GM19193 (cell line): ENCODE data around the gene CCDC57.
A peak's percentile ranks its signal among the peaks of the same experiment; 100 is the strongest.

Experiments
- POLR2A ChIP-seq: IDR thresholded peaks from 4 replicates; pipeline ENCODE4 v1.6.1; 2011; ENCODE audit not compliant: insufficient read depth, insufficient read length; ENCODE audit errors: extremely low read depth

The CCDC57 gene

DNA sequence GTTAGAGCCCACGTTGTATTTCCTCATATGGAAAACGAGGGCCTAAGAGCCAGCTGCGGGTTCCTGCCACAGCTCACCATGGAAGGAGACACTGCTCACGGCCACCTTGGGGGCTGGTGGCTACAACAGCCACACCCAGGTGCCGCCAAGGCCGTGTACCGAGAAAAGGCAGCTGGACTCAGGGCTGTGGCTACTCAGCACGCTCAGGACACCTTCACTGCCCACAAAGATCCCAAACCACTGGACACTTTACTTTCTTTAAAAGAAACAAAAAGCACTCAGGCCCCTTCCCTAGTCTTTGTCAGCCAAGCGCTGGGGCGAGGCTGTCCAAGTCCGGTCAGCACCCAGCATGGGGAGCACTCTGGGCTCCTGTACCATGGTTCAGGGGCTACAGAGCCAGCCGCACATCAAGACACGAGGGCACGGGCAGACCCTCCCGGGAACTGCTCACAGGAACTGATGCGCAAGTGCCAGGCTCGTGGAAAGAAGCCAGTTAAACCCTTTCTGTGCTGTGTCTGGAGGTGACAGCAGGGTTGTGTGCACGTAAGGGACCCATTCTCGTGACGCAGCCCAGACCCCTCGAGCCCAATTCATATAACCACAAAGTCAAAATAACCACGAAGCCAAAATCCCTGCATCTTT lies 34.7 kb upstream of the CCDC57 start:
- no peak for TF ChIP-seq POLR2A

DNA sequence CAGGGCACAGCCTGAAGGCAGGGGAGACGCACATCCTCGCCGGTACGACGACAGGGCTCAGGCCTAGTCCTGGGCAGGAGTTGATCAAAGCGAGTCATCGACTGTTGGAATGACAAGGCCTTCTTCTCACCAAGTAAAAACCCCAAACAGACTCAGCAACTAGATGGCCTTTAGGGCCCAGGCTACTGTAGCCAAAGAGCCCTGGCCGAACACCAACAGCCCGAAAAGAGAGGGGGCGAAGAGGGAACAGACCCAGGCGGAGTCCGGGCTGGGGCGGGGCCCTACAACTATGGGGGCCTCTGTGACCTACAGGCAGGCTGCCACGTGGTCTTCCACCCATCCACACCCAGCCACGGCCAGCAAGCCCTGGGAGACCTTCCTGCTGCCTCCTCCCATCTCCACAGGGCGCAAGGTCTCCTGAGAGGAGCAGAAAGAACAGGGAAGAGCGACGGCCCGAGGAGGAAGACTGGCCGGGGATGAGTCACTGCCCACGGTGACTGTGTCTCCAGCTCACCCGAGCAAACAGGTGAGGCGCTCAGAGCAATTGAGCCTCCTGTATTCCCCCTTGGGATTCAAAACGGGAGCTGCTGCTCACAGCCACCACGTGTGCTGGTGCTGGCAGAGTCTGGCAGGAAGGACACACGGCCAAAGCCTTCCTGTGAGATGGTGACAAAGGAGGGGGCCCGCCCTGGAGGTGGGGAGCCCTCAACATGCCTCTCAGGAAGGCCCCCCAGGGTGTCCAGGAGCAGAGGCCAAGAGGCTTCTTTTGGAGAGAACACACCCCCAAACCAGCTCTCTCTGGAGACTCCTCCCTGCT lies 33.9 kb upstream of the CCDC57 start:
- no peak for TF ChIP-seq POLR2A

- no peak for TF ChIP-seq POLR2A
Measured at GRCh38 chr17:82246040-82246364, 33.4 kb upstream of the CCDC57 start.

GRCh38 chr17:82245134-82246039 lies 32.7 kb upstream of the CCDC57 start:
- TF ChIP-seq POLR2A, result peak; percentile 17

DNA sequence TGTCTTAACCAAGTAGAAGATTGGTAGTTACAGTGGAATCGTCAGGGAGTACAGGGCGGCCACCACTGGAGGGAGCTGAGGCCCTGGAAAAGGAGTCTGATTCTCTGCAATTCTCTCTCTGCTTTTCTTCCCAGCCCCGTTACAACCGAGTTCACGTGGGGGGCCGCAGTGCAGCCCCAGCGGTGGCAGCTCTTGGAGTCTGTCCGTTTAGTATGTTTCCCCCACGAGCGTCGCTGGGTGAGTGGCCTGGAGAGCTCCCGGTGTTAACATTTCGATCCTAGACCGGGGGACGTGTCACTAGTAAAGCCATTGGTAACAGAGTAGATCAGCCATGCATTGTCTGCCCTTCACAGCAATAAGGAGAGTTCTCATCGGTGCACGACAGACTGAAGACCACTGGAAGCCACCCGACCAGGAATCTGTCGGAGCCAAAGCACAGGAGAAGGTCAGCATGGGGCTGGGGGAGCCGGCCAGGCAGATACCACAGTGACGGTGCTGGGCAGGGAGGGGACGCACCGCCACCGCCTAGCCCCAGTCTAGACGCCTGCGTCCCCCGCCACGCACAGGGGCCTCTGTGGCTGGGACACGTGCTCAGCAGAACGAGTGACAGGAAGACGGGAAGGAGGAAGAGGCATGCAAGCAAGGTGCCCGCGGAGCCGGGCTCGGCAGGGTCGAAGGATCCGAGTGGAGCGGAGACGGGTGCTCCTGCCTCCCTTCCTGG lies 31.9 kb upstream of the CCDC57 start:
- TF ChIP-seq POLR2A, result no peak

- TF ChIP-seq POLR2A, result no peak
Measured at GRCh38 chr17:82243648-82244412, 31.2 kb upstream of the CCDC57 start.

DNA sequence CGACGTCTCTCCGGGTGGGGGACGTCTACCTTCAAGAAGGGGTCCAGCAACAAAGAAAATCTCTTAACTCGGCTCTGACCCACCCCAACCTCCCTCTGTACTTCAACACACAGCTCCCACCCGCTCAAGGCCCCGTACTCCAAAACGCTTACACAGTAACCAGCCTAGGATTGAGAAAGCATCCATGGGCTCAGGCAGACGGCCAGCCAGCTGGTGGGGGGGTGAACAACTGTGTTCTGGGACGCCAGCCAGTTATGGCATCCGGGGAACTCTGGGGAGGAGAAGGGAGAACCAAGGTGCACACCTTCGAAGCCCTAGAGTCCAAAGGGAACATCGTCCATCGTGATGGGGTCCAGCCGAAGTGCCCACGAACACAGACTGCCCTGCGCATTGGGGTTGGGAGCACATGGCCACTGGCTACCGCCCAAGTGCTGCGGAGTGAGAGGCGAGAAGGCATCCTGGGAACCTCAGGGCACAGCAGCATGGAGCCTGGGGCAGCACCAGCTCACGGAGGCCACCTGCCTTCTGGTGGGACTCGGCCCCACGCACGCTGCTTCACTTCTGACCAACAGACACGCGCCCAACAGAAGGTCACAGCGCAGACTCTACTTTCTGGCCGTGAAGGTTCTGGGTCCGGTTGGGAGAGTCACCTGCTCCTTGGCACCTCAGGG lies 30.5 kb upstream of the CCDC57 start:
- peak; percentile 16 for TF ChIP-seq POLR2A

- TF ChIP-seq POLR2A, result no peak
Measured at GRCh38 chr17:82242698-82242976, 30.0 kb upstream of the CCDC57 start.

DNA sequence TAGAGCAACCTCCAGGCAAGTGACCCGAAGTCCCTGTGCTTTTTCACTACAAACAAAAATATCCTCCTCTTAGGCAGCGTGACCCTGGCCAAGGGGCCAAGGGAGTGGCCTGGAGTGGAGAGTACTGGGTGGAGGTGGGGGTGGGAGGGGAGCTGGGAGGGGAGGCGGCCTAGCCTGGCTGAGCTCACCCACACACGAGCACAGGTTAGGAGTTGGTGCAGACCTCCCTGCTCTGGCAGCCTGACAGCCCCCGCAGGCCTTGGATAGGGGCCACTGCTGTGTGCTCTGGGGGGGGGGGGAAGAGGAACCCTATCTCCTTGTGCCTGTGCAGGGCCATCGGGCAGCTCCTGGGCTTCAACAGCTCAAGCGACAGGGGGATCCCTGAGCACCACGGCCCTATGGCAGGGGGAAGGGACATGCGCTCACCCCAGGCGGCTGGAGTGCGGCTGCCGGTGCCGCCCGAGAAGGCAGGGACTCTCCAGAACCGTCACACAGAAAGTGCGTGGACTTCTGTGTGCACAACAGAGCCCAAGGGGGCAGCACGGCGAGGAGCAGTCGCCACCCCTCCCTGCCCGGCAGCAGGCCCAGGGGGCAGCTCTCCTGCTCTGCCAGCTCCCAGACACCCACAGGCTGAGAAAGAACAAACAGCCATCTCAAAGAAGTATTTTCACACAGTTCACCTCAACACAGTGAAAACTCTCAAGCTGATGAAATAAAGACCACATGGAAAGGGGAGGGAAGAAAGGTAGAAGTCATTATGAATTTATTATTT lies 29.5 kb upstream of the CCDC57 start:
- TF ChIP-seq POLR2A, result no peak

DNA sequence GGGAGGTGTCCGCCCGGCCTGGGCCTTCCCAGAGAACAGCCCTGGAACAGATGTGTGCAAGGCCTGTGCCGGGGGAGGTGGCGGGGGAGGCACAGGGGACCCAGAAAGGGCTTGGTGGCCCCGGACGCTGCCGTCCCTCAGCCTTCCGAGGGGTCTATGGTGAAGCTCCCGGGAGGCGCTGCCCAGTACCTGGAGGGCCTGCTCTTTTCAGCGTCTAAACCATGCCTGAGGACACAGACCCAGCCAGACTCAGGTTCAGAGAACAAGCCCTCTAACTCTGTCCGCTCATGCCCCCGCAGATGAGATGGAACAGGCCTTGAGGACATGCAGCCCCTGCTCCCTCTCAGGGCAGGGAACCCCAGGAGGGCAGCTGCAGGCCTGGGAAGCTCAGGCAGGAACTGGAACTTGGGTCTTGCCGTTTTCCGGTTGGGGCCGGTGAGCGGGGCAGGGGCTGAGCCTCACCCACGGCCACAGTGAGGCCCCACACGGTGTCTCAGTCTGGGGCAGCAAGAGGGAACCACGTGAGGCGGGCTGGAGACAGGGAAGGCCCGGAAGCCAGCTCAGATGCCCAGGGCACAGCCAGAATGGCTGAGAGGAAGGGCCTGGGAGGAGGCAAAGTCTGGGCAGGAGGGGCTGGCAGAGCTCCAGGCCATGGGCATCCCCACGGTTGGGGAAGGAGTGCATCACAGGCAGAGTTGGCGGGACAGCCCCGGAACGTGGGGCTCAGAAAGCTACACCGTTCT lies 28.7 kb upstream of the CCDC57 start:
- no peak for TF ChIP-seq POLR2A

GRCh38 chr17:82240506-82241182 lies 28.0 kb upstream of the CCDC57 start:
- no peak for TF ChIP-seq POLR2A
